Epithelial cell of proximal tubule (primary cell): ENCODE results near the gene TCP11L2. TPM values are rescaled to one million over a fixed set of nuclear protein-coding genes. Genes with fewer than 3 reads are reported as not detected.

ENCODE experiments used
- DNase-seq: peaks from one replicate; pipeline ENCODE4 v3.0.0-alpha.2; 2011; ENCODE audit warnings: low read depth
- H3K4me3 ChIP-seq: 2 replicates; pipeline ENCODE4 v1.5.1; 2011; ENCODE audit warnings: low read depth, mild to moderate bottlenecking, low read length
- CTCF ChIP-seq: conservative IDR thresholded peaks from 2 replicates; pipeline ENCODE4 v1.5.1; 2012; ENCODE audit warnings: low read depth, mild to moderate bottlenecking, low read length
- total RNA-seq: library from RNA; depleted of rRNA; stranded (reverse); fragments of >200 nt; gene quantifications from 2 replicates; pipeline ENCODE4 v1.2.3, GENCODE V29; 2015

The TCP11L2 gene
- total RNA-seq, 1 donor from 2014 or later, result 2.9 TPM

GRCh38 chr12:106341086-106341877 is 38.7 kb downstream of the TCP11L2 start:
- no peak for TF ChIP-seq CTCF
- no peak overlapping the region for H3K4me3 ChIP-seq
- DNase-seq, result no peak

GRCh38 chr12:106342397-106343213 is 40.1 kb downstream of the TCP11L2 start:
- peak overlapping the region; percentile 41 for H3K4me3 ChIP-seq
- no peak for DNase-seq
- TF ChIP-seq CTCF, result no peak

GRCh38 chr12:106343214-106343528 is 40.6 kb downstream of the TCP11L2 start:
- peak overlapping the region; percentile 41 for H3K4me3 ChIP-seq
- no peak for DNase-seq
- TF ChIP-seq CTCF, result no peak

- no peak for TF ChIP-seq CTCF
- no peak for DNase-seq
- H3K4me3 ChIP-seq, result no peak overlapping the region
Measured at GRCh38 chr12:106344131-106344530, 41.6 kb downstream of the TCP11L2 start.

GRCh38 chr12:106345746-106346145 is 43.2 kb downstream of the TCP11L2 start:
- TF ChIP-seq CTCF, result peak; percentile 71
- no peak overlapping the region for H3K4me3 ChIP-seq
- no peak for DNase-seq

- no peak for TF ChIP-seq CTCF
- DNase-seq, result no peak
- no peak overlapping the region for H3K4me3 ChIP-seq
Measured at GRCh38 chr12:106348411-106348810, 45.9 kb downstream of the TCP11L2 start.
